ENCODE data around the gene NR4A1. TPM values are rescaled to one million over a fixed set of nuclear protein-coding genes. Genes with fewer than 3 reads are reported as not detected.

NR4A1 gene
- total and polyA plus RNA-seq, 2 of the 13 experiments (the other 11 are each of a cell fraction or from before 2014, with no cell fraction given): 5.7 to 15.2 TPM

DNA sequence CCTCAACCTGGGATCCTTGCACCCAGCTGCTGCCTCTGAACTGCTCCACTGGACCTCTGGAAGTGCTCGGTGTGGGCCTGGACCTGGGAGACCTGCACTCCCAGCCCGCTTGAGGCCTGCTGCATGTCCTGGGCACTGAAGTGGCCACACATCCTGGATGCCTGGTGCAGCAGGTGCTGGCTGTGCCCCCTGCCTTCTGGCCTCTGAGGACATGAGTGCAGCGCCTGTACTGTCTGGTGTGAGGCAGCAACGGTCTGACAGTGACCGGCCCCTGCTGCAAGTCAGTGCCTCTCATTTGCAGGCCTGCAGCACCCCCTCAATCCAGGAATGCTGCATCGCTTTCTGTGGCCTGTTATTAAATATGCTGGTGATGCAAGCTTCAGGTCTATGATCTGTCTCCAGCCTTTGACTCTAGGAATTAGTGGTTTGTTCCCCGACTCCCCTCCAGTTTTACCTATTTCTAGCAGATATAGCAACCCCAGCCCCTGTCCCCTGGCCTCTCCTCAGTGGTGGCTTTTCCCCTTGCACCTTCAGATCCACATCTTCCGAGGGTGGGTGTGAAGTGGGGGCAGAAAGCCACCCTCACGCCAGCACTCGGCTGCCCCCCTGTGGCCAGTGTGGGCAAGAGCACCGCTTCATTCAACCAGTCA, 31.9 kb downstream of the NR4A1 start (continued):
- TF ChIP-seq, protein P1, sequence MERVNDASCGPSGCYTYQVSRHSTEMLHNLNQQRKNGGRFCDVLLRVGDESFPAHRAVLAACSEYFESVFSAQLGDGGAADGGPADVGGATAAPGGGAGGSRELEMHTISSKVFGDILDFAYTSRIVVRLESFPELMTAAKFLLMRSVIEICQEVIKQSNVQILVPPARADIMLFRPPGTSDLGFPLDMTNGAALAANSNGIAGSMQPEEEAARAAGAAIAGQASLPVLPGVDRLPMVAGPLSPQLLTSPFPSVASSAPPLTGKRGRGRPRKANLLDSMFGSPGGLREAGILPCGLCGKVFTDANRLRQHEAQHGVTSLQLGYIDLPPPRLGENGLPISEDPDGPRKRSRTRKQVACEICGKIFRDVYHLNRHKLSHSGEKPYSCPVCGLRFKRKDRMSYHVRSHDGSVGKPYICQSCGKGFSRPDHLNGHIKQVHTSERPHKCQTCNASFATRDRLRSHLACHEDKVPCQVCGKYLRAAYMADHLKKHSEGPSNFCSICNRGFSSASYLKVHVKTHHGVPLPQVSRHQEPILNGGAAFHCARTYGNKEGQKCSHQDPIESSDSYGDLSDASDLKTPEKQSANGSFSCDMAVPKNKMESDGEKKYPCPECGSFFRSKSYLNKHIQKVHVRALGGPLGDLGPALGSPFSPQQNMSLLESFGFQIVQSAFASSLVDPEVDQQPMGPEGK (CRISPR knock-in tag; IDR thresholded peaks at IDR 0.05): peak; percentile 96
- TF ChIP-seq HMG20A (CRISPR knock-in tag; IDR thresholded peaks at IDR 0.05; ENCODE audit: borderline replicate concordance) (no peak), PPARG (CRISPR knock-in tag; conservative IDR thresholded peaks at IDR 0.05) (no peak), ZNF207 (IDR thresholded peaks at IDR 0.05; ENCODE audit: borderline replicate concordance) (no peak), ZNF225 (CRISPR knock-in tag; IDR thresholded peaks at IDR 0.05) (0 out of 2 replicates have a peak, but pooled peaks have one; percentile 54), NONO (IDR thresholded peaks at IDR 0.05) (no peak), NONO (CRISPR knock-in tag; conservative IDR thresholded peaks at IDR 0.05) (no peak), SPEN (CRISPR knock-in tag; IDR thresholded peaks at IDR 0.05; ENCODE audit: low read depth) (peak; percentile 59), ZNF333 (CRISPR knock-in tag; IDR thresholded peaks at IDR 0.05; ENCODE audit: borderline replicate concordance) (peak; percentile 64; the same call in 1 of the 2 replicates), YY1 (IDR thresholded peaks at IDR 0.05; ENCODE audit: insufficient read depth, insufficient replicate concordance, low read depth, low read length) (peak; percentile 29), KLF11 (CRISPR knock-in tag; IDR thresholded peaks at IDR 0.05) (no peak), SALL1 (CRISPR knock-in tag; IDR thresholded peaks at IDR 0.05) (peak; percentile 63), KDM4B (CRISPR knock-in tag; IDR thresholded peaks at IDR 0.05) (no peak), ZNF75D (CRISPR knock-in tag; IDR thresholded peaks at IDR 0.05; ENCODE audit: borderline replicate concordance) (no peak), TEAD3 (CRISPR knock-in tag; optimal IDR thresholded peaks at IDR 0.05; ENCODE audit: borderline replicate concordance) (peak; percentile 80), ZNF501 (CRISPR knock-in tag; IDR thresholded peaks at IDR 0.05) (peak; percentile 53; the same call in 1 of the 2 replicates)
- TF ChIP-seq, protein P2, sequence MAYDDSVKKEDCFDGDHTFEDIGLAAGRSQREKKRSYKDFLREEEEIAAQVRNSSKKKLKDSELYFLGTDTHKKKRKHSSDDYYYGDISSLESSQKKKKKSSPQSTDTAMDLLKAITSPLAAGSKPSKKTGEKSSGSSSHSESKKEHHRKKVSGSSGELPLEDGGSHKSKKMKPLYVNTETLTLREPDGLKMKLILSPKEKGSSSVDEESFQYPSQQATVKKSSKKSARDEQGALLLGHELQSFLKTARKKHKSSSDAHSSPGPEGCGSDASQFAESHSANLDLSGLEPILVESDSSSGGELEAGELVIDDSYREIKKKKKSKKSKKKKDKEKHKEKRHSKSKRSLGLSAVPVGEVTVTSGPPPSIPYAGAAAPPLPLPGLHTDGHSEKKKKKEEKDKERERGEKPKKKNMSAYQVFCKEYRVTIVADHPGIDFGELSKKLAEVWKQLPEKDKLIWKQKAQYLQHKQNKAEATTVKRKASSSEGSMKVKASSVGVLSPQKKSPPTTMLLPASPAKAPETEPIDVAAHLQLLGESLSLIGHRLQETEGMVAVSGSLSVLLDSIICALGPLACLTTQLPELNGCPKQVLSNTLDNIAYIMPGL (CRISPR knock-in tag; IDR thresholded peaks at IDR 0.05; ENCODE audit: borderline replicate concordance in 1 of 2, low read depth in 1 of 2): peak; percentile 55 to 64; a peak in 3 of 4 replicates

Data from HepG2 (cell line).